Mesothelial cell of epicardium (in vitro differentiated cells): ENCODE data around the gene FAM210B. TPM values are rescaled to one million over a fixed set of nuclear protein-coding genes. Genes with fewer than 3 reads are reported as not detected.

Experiments
- DNase-seq, 2 experiments: peaks; one replicate each; pipeline ENCODE4 v3.0.0; 2021; ENCODE audit warnings: low spot score in 2 of 2; ENCODE audit not compliant: unreplicated experiment in 2 of 2
- H3K27ac Mint-ChIP-seq: 2 replicates; pipeline ENCODE4 v1.8.0; 2021; ENCODE audit warnings: mixed read lengths
- H3K27me3 Mint-ChIP-seq: 2 replicates; pipeline ENCODE4 v1.8.0; 2021; ENCODE audit warnings: low read depth, mixed read lengths
- H3K36me3 Mint-ChIP-seq: 2 replicates; pipeline ENCODE4 v1.8.0; 2021; ENCODE audit warnings: mixed read lengths
- H3K4me1 Mint-ChIP-seq: 2 replicates; pipeline ENCODE4 v1.8.0; 2021; ENCODE audit warnings: mixed read lengths
- H3K4me3 Mint-ChIP-seq: 2 replicates; pipeline ENCODE4 v1.8.0; 2021; ENCODE audit warnings: mild to moderate bottlenecking, moderate library complexity, mixed read lengths
- H3K9me3 Mint-ChIP-seq: 2 replicates; pipeline ENCODE4 v1.8.0; 2021; ENCODE audit warnings: mixed read lengths
- CTCF ChIP-seq: fragments of 200-600 bp; sonication (generic); IDR thresholded peaks from one replicate; pipeline ENCODE4 v1.5.0; 2021; ENCODE audit warnings: antibody characterized with exemption; ENCODE audit not compliant: unreplicated experiment
- total RNA-seq: library from RNA; stranded (reverse); gene quantifications from 3 replicates; pipeline ENCODE4 v1.2.1, GENCODE V29; 2021

FAM210B gene
- total RNA-seq, 1 donor from 2014 or later: 66.4 TPM

DNA sequence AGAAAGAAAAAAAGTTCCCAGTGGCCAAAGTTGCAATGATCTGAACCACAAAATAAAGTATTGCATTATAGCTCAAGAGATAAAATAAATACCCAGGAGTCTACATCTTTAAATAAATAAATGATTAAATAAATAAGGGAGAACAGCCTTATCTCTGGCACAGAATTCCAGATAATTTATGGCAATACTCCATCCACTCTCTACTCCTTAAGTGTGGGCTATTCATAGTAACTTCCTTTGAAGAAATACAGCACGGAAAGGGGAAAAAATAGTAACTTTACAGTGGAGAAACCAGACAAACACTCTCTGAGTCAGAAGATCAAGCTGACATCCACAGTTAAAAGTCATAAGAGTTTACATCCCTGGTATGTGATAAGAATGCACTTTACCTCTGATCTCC is 21.6 kb downstream of the FAM210B start:
- H3K4me3 Mint-ChIP-seq: no peak overlapping the region
- DNase-seq: no peak
- H3K9me3 Mint-ChIP-seq: no peaks in the 10 kb centered on the region
- H3K27ac Mint-ChIP-seq: peak overlapping the region; percentile 83
- H3K4me1 Mint-ChIP-seq: peaks cover 17% of the 10 kb centered on the region
- no peak for TF ChIP-seq CTCF
- H3K27me3 Mint-ChIP-seq: no peaks in the 10 kb centered on the region
- peaks cover 25% of the 10 kb centered on the region for H3K36me3 Mint-ChIP-seq

DNA sequence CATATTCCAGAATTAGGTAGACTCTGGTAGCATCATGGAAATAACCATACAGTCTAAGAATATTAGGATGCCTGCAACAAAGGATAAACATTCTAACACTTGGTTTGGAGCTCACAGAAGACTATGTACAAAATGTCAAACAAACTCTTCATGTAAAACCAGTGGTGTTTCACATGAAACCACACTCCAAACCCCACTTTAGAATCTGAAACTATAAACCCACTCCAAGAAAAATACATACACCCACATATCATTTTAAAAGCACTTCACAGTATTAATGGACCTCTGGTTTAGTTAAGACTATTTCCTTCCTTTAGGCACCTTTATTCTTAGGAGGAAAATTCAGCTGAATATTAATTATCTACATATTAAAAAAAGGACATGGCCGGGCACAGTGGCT is 22.7 kb downstream of the FAM210B start:
- no peaks in the 10 kb centered on the region for H3K9me3 Mint-ChIP-seq
- DNase-seq: no peak
- no peaks in the 10 kb centered on the region for H3K27me3 Mint-ChIP-seq
- no peak for TF ChIP-seq CTCF
- peaks cover 17% of the 10 kb centered on the region for H3K4me1 Mint-ChIP-seq
- peaks cover 24% of the 10 kb centered on the region for H3K36me3 Mint-ChIP-seq
- no peak overlapping the region for H3K4me3 Mint-ChIP-seq
- no peak overlapping the region for H3K27ac Mint-ChIP-seq

DNA sequence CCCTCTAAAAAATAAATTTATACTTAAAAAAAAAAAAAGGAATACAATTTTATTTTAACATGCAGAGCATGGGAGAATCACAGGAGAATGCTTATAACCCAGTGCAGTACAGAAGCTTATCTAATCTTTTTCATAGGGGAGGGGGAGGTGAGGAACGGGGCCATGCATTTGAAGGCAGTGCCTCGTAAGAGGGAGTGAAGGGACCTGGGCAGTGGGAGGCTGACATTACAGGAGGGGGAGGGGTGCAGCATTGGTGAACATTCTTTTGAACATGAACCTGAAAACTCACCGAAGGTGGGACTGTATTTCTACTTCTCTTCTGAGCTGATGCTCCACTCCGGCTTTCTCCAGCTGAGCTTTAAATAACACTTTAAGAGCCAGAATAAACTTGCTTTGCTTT is 23.9 kb downstream of the FAM210B start:
- no peaks in the 10 kb centered on the region for H3K9me3 Mint-ChIP-seq
- H3K27me3 Mint-ChIP-seq: no peaks in the 10 kb centered on the region
- peak overlapping the region; percentile 20 for H3K4me3 Mint-ChIP-seq
- TF ChIP-seq CTCF: no peak
- peaks cover 17% of the 10 kb centered on the region for H3K4me1 Mint-ChIP-seq
- DNase-seq: no peak
- peak overlapping the region; percentile 58 for H3K27ac Mint-ChIP-seq
- H3K36me3 Mint-ChIP-seq: peaks cover 23% of the 10 kb centered on the region

GRCh38 chr20:56383334-56383733 is 24.6 kb downstream of the FAM210B start:
- Mint-ChIP-seq H3K4me3 (no peak overlapping the region), H3K27ac (peak overlapping the region; percentile 58), H3K4me1 (peaks cover 17% of the 10 kb centered on the region), H3K27me3 (no peaks in the 10 kb centered on the region), H3K36me3 (peaks cover 22% of the 10 kb centered on the region), H3K9me3 (no peaks in the 10 kb centered on the region)
- no peak for DNase-seq
- TF ChIP-seq CTCF: no peak

DNA sequence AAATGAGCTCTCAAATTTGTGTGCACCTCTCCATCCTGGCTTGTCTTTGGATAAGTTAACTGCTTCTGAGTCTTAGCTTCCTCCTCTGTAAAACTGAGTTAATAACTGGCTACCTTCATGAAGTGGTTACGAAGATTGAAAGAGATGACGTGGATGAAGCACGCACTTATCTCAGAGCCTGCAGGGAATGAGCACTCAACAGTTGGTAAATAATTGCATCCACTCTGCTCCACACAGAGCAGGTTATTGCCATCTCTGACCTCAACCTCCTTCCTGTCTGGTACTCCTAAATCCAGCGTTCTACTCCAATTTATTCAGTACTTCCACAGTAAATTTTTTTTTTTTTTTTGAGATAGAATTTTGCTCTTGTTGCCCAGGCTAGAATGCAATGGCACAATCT is 26.4 kb downstream of the FAM210B start:
- no peak for DNase-seq
- no peaks in the 10 kb centered on the region for H3K27me3 Mint-ChIP-seq
- no peak for TF ChIP-seq CTCF

GRCh38 chr20:56386219-56386618 is 27.4 kb downstream of the FAM210B start:
- no peaks in the 10 kb centered on the region for H3K27me3 Mint-ChIP-seq
- no peak for DNase-seq
- H3K4me1 Mint-ChIP-seq: peaks cover 20% of the 10 kb centered on the region
- TF ChIP-seq CTCF: no peak
- H3K36me3 Mint-ChIP-seq: peaks cover 16% of the 10 kb centered on the region
- H3K27ac Mint-ChIP-seq: no peak overlapping the region
- no peaks in the 10 kb centered on the region for H3K9me3 Mint-ChIP-seq
- H3K4me3 Mint-ChIP-seq: no peak overlapping the region

More for the DNA sequence above, 26.4 kb downstream of the FAM210B start:
- Mint-ChIP-seq H3K27ac (no peak overlapping the region), H3K9me3 (no peaks in the 10 kb centered on the region), H3K4me3 (no peak overlapping the region), H3K4me1 (peaks cover 17% of the 10 kb centered on the region), H3K36me3 (peaks cover 19% of the 10 kb centered on the region)
